ENCODE results near the gene CUX1. TPM values are rescaled to one million over a fixed set of nuclear protein-coding genes. Genes with fewer than 3 reads are reported as not detected.

Gene CUX1
- total RNA-seq, 1 donor from 2014 or later: 89.1 TPM

GRCh38 chr7:102111061-102112041 is 293.9 kb downstream of the CUX1 start:
- no peak for TF ChIP-seq CTCF (IDR thresholded peaks at IDR 0.05)
- Mint-ChIP-seq H3K4me1 (ENCODE audit: unreplicated experiment) (no peaks in the 10 kb centered on the region), H3K4me3 (ENCODE audit: unreplicated experiment) (no peak overlapping the region), H3K9me3 (ENCODE audit: unreplicated experiment) (peaks cover 7% of the 10 kb centered on the region), H3K36me3 (ENCODE audit: unreplicated experiment) (peaks cover 22% of the 10 kb centered on the region), H3K27me3 (ENCODE audit: unreplicated experiment) (no peaks in the 10 kb centered on the region), H3K27ac (ENCODE audit: unreplicated experiment) (no peak overlapping the region)
- no peak for DNase-seq (ENCODE audit: extremely low spot score, unreplicated experiment)

DNA sequence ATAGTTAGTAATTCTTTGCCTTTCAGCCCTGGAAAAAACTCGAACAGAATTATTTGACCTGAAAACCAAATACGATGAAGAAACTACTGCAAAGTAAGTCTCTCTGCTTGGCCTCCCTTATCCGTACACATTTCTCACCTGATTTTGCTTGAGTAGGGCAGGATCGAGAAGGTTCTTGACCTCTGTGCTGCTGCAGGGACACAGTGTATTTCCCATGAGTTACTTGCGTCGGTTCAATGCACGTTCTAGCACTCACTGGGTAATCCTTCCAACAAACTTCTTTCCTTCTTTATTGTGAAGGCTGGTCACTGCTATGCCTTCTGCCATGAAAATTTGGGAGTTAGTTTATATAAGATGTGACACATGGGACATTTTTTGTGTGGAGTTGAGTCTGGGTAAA is 297.8 kb downstream of the CUX1 start:
- H3K9me3 Mint-ChIP-seq (ENCODE audit: unreplicated experiment): peaks cover 7% of the 10 kb centered on the region
- no peak overlapping the region for H3K27ac Mint-ChIP-seq (ENCODE audit: unreplicated experiment)
- no peaks in the 10 kb centered on the region for H3K27me3 Mint-ChIP-seq (ENCODE audit: unreplicated experiment)
- no peak overlapping the region for H3K4me3 Mint-ChIP-seq (ENCODE audit: unreplicated experiment)
- TF ChIP-seq CTCF (IDR thresholded peaks at IDR 0.05): no peak
- peaks cover 27% of the 10 kb centered on the region for H3K36me3 Mint-ChIP-seq (ENCODE audit: unreplicated experiment)
- no peak for DNase-seq (ENCODE audit: extremely low spot score, unreplicated experiment)
- H3K4me1 Mint-ChIP-seq (ENCODE audit: unreplicated experiment): peaks cover 12% of the 10 kb centered on the region

- Mint-ChIP-seq H3K4me3 (ENCODE audit: unreplicated experiment) (no peak overlapping the region), H3K4me1 (ENCODE audit: unreplicated experiment) (peaks cover 12% of the 10 kb centered on the region), H3K36me3 (ENCODE audit: unreplicated experiment) (peaks cover 27% of the 10 kb centered on the region), H3K9me3 (ENCODE audit: unreplicated experiment) (peaks cover 7% of the 10 kb centered on the region), H3K27me3 (ENCODE audit: unreplicated experiment) (no peaks in the 10 kb centered on the region), H3K27ac (ENCODE audit: unreplicated experiment) (no peak overlapping the region)
- TF ChIP-seq CTCF (IDR thresholded peaks at IDR 0.05): no peak
- no peak for DNase-seq (ENCODE audit: extremely low spot score, unreplicated experiment)
Measured at GRCh38 chr7:102115931-102116330, 298.5 kb downstream of the CUX1 start.

DNA sequence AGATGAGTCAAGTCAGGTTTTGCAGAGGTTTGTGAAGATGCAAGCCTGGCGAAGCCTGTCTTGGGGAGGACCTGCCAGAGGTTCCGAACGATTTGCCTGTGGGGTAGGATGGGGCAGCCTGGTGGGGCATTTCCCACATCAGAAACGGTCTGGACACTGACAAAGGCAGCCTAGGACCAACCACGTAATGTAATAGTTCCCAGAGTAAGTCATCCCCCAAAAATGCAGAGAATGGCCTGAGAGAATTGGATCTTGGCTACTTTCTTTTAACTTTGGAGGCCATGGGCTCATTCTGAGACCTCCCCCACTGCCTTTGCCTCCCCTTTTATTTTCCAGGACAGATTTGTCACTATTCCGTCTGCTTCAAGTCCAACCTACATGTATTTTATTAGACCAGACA is 300.3 kb downstream of the CUX1 start:
- H3K36me3 Mint-ChIP-seq (ENCODE audit: unreplicated experiment): peaks cover 25% of the 10 kb centered on the region
- peaks cover 7% of the 10 kb centered on the region for H3K9me3 Mint-ChIP-seq (ENCODE audit: unreplicated experiment)
- no peak for DNase-seq (ENCODE audit: extremely low spot score, unreplicated experiment)
- H3K27me3 Mint-ChIP-seq (ENCODE audit: unreplicated experiment): no peaks in the 10 kb centered on the region
- peak overlapping the region; percentile 75 for H3K27ac Mint-ChIP-seq (ENCODE audit: unreplicated experiment)
- peaks cover 25% of the 10 kb centered on the region for H3K4me1 Mint-ChIP-seq (ENCODE audit: unreplicated experiment)
- no peak for TF ChIP-seq CTCF (IDR thresholded peaks at IDR 0.05)
- no peak overlapping the region for H3K4me3 Mint-ChIP-seq (ENCODE audit: unreplicated experiment)

GRCh38 chr7:102119213-102119651 is 301.8 kb downstream of the CUX1 start:
- Mint-ChIP-seq H3K4me3 (ENCODE audit: unreplicated experiment) (no peak overlapping the region), H3K27ac (ENCODE audit: unreplicated experiment) (no peak overlapping the region)

More at GRCh38 chr7:102119213-102119651, 301.8 kb downstream of the CUX1 start:
- no peak for DNase-seq (ENCODE audit: extremely low spot score, unreplicated experiment)
- H3K4me1 Mint-ChIP-seq (ENCODE audit: unreplicated experiment): peaks cover 27% of the 10 kb centered on the region
- no peak for TF ChIP-seq CTCF (IDR thresholded peaks at IDR 0.05)
- H3K27me3 Mint-ChIP-seq (ENCODE audit: unreplicated experiment): no peaks in the 10 kb centered on the region
- H3K36me3 Mint-ChIP-seq (ENCODE audit: unreplicated experiment): peaks cover 20% of the 10 kb centered on the region
- peaks cover 7% of the 10 kb centered on the region for H3K9me3 Mint-ChIP-seq (ENCODE audit: unreplicated experiment)
